Cardiac fibroblast (primary cell): ENCODE data around the gene DNAJC21.

Source experiments
- DNase-seq, 2 donors: peaks; one replicate each; pipeline versions ENCODE4 v3.0.0 to v3.0.0-alpha.2; 2010; ENCODE audit warnings: low read depth in 2 of 2
- H3K4me3 ChIP-seq, 2 donors: replicated peaks in 1 of 2; 1 replicate in 1 of 2; 2 replicates in 1 of 2; pipeline ENCODE4 v1.5.1; 2011; ENCODE audit warnings: low read depth in 2 of 2, low read length in 2 of 2, mild to moderate bottlenecking in 2 of 2, moderate library complexity in 1 of 2
- CTCF ChIP-seq: IDR thresholded peaks from one replicate; pipeline ENCODE4 v1.5.1; 2011; ENCODE audit warnings: low read depth, mild to moderate bottlenecking, low read length, inconsistent platforms

Gene DNAJC21

GRCh38 chr5:34944044-34944443 is 14.7 kb downstream of the DNAJC21 start:
- TF ChIP-seq CTCF: no peak
- no peak for DNase-seq
- H3K4me3 ChIP-seq: no peak overlapping the region

- TF ChIP-seq CTCF: no peak
- H3K4me3 ChIP-seq: no peak overlapping the region
- DNase-seq: no peak
These were observed 15.2 kb downstream of the DNAJC21 start for GRCh38 chr5:34944460-34945047.

GRCh38 chr5:34957321-34957720 is 28.0 kb downstream of the DNAJC21 start:
- peak; percentile 19 to 31 for DNase-seq
- no peak for TF ChIP-seq CTCF
- H3K4me3 ChIP-seq: no peak overlapping the region

DNA sequence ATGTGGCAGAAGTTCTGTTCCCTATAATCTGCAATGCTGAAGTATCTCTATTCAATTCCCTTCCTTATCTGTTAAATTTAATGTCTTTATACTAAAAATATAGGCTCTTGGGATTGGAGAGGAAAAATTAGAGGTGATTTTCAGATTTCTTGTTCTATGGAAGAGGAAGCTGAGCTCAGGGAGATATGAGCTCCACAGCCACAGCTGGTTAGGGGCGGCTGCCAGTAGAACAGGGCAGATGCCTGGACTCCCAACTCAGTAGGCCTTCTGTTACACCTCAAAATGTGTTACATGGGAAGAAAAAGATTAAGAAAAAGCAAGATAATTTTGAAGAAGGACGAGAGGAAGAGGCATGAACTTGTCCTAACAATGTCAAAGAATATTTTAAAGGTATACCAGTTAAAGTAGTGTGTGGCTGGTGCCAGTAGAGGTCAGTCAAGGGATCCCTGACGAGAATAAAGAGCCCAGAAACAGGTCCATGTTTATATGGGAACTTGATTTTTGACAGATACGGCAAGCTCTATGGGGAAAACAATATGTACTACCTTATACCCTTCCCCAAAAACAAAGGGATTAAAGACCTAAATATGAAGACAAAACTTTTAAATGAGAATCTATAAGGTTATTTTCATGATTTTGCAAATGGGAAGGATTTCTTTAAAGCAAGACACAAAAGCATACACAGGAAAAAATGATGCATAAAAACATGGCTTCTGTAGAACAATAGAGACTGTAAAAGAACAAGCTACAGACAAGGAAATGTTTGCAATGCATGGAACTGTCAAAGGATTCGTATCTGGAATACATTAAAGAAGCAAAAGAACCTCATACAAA is 28.7 kb downstream of the DNAJC21 start:
- H3K4me3 ChIP-seq: no peak overlapping the region
- DNase-seq: peak; percentile 48 to 59
- TF ChIP-seq CTCF: peak; percentile 72

GRCh38 chr5:34959323-34959722 is 30.0 kb downstream of the DNAJC21 start:
- no peak overlapping the region for H3K4me3 ChIP-seq
- no peak for TF ChIP-seq CTCF
- DNase-seq: peak; percentile 15 to 60

DNA sequence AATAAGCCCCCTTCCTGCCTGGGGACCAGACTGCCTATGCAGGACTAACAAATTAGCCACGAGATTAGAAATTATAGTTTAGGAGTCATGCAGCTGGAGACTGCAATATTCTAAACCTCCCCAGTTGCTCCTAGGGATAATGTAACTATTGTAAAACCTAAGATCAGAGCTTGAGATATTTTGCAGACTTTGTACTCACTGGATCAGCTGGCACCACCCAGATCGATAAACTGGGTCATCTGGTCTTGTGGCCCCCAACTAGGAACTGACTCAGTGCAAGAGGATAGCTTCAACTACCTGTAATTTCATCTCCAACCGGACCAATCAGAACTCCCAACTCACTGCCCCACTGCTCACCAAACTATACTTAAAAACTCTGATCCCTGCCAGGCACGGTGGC is 38.2 kb downstream of the DNAJC21 start:
- TF ChIP-seq CTCF: no peak
- no peak overlapping the region for H3K4me3 ChIP-seq
- no peak for DNase-seq
